ENCODE data around the gene THSD4. TPM values are rescaled to one million over a fixed set of nuclear protein-coding genes. Genes with fewer than 3 reads are reported as not detected.

The THSD4 gene
- total RNA-seq, 4 donors from 2014 or later: 16.6 to 25.3 (median 24.1) TPM

- Histone ChIP-seq H3K36me3 (no peaks in the 10 kb centered on the region), H3K4me3 (no peak overlapping the region), H3K9me3 (no peaks in the 10 kb centered on the region), H3K4me1 (no peaks in the 10 kb centered on the region), H3K27ac (no peak overlapping the region), H3K27me3 (no peaks in the 10 kb centered on the region)
- WGBS: 86% methylated on average over 15 of the region's 15 CpGs
- peak in 1 of 2 donors; percentile 48 for DNase-seq (ENCODE audit: low spot score in 2 of 2)
- TF ChIP-seq POLR2AphosphoS5 (IDR thresholded peaks at IDR 0.05): no peak
- no peak for TF ChIP-seq EP300 (IDR thresholded peaks at IDR 0.05)
- TF ChIP-seq CTCF (IDR thresholded peaks at IDR 0.05): no peak
- no peak for TF ChIP-seq POLR2A (IDR thresholded peaks at IDR 0.05)
Measured at GRCh38 chr15:71788646-71789579, 673.6 kb downstream of the THSD4 start.

- 88% methylated on average over 6 of the region's 6 CpGs for WGBS
- H3K27me3 ChIP-seq: no peaks in the 10 kb centered on the region
Measured at GRCh38 chr15:71789616-71790015, 674.3 kb downstream of the THSD4 start.

GRCh38 chr15:71790081-71790480, 674.8 kb downstream of the THSD4 start:
- DNase-seq (ENCODE audit: low spot score in 2 of 2): peak in 1 of 2 donors; percentile 54
- 76% methylated on average over 10 of the region's 10 CpGs for WGBS
- Histone ChIP-seq H3K27me3 (no peaks in the 10 kb centered on the region), H3K27ac (no peak overlapping the region), H3K4me1 (no peaks in the 10 kb centered on the region), H3K9me3 (no peaks in the 10 kb centered on the region), H3K36me3 (no peaks in the 10 kb centered on the region), H3K4me3 (no peak overlapping the region)
- no peak for TF ChIP-seq CTCF (IDR thresholded peaks at IDR 0.05)

More at GRCh38 chr15:71789616-71790015, 674.3 kb downstream of the THSD4 start:
- TF ChIP-seq POLR2AphosphoS5 (IDR thresholded peaks at IDR 0.05) (no peak), POLR2A (IDR thresholded peaks at IDR 0.05) (no peak), CTCF (IDR thresholded peaks at IDR 0.05) (no peak), EP300 (IDR thresholded peaks at IDR 0.05) (no peak)
- no peaks in the 10 kb centered on the region for H3K4me1 ChIP-seq
- H3K27ac ChIP-seq: no peak overlapping the region
- no peaks in the 10 kb centered on the region for H3K9me3 ChIP-seq
- peak in 1 of 2 donors; percentile 9 for DNase-seq (ENCODE audit: low spot score in 2 of 2)
- H3K4me3 ChIP-seq: no peak overlapping the region
- H3K36me3 ChIP-seq: no peaks in the 10 kb centered on the region

- H3K27me3 ChIP-seq: no peaks in the 10 kb centered on the region
- TF ChIP-seq CTCF (IDR thresholded peaks at IDR 0.05) (no peak), EP300 (IDR thresholded peaks at IDR 0.05) (no peak), POLR2A (IDR thresholded peaks at IDR 0.05) (no peak)
- H3K4me1 ChIP-seq: no peaks in the 10 kb centered on the region
- WGBS: 88% methylated on average over 7 of the region's 7 CpGs
- no peak overlapping the region for H3K4me3 ChIP-seq
- DNase-seq (ENCODE audit: low spot score in 2 of 2): peak in 1 of 2 donors; percentile 23
- no peaks in the 10 kb centered on the region for H3K36me3 ChIP-seq
- H3K9me3 ChIP-seq: no peaks in the 10 kb centered on the region
- H3K27ac ChIP-seq: no peak overlapping the region
Measured at GRCh38 chr15:71791975-71792374, 676.7 kb downstream of the THSD4 start.

- no peaks in the 10 kb centered on the region for H3K9me3 ChIP-seq
- no peak overlapping the region for H3K4me3 ChIP-seq
- no peak overlapping the region for H3K27ac ChIP-seq
- no peaks in the 10 kb centered on the region for H3K36me3 ChIP-seq
- DNase-seq (ENCODE audit: low spot score in 2 of 2): peak in 1 of 2 donors; percentile 1
- no peaks in the 10 kb centered on the region for H3K27me3 ChIP-seq
- no peak for TF ChIP-seq CTCF (IDR thresholded peaks at IDR 0.05)
- no peak for TF ChIP-seq POLR2AphosphoS5 (IDR thresholded peaks at IDR 0.05)
- TF ChIP-seq POLR2A (IDR thresholded peaks at IDR 0.05): no peak
- TF ChIP-seq EP300 (IDR thresholded peaks at IDR 0.05): no peak
- no peaks in the 10 kb centered on the region for H3K4me1 ChIP-seq
- WGBS: 24% methylated on average over 2 of the region's 2 CpGs
Measured at GRCh38 chr15:71792521-71792920, 677.2 kb downstream of the THSD4 start.

Measured in suprapubic skin (tissue), 4 donors.